NCI-H1048 (cell line): ENCODE results near the gene KRTAP4-11.
"Not testable (repeated sequence)": the region's sequence is repeated elsewhere in the genome, so short reads cannot be mapped to it uniquely, and the experiment has no call there.

ENCODE experiments used
- DNase-seq: peaks from one replicate; lab custom pipeline; 2025; lab: John Stamatoyannopoulos, UW

KRTAP4-11 gene

DNA sequence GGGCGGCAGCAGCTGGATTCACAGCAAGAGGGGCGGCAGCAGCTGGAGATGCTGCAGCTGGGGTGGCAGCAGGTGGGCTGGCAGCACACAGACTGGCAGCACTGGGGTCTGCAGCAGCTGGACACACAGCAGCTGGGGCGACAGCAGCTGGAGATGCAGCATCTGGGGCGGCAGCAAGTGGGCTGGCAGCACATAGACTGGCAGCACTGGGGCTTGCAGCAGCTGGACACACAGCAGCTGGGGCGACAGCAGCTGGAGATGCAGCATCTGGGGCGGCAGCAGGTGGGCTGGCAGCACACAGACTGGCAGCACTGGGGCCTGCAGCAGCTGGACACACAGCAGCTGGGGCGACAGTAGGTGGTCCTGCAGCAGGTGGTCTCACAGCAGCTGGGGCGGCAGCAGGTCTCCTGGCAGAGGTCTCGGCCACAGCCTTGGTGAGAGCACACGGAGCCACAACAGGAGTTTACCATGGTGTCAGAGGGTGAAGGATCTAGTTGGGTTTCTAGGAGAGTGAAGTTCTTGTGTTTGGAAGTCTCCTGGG lies at the start of gene KRTAP4-11:
KRTAP4-11 (minus strand) TSS at position 528 of the 541 bp plus-strand sequence; CDS start at position 470, 58 bp downstream.
- not testable (repeated sequence) for DNase-seq

DNA sequence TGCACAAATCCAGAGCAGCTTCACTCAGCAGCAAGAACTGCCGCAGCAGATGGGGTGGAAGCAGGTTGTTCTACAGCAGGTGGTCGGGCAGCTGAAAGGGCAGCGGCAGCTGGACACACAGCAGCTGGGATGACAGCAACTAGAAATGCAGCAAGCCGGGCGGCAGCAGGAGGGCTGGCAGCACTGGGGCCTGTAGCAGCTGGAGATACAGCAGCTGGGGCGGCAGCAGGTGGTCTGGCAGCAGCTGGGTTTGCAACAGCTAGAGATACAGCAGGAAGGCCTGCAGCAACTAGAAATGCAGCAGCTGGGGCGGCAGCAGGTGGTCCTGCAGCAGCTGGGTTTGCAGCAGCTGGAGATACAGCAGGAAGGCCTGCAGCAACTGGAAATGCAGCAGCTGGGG lies 49.4 kb upstream of the KRTAP4-11 start:
- DNase-seq: no peak

DNA sequence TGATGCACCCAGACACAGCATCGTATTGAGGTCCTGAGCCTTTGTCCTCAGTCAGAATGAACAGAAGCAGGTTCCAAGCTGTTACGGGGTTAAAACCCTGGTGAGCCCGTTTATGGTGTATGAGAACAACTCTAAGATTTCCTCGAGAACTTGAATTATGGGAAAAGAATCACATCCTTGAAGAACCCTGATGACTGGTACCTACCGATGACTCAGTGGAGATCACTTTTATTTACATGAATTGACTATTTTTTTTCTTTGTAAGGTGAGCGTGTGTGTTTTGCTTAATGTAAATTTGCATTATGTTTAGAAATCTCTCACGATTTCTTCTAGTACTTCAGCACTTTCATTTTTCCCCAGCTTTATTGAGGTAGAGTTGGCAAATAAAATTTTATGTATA lies 45.7 kb upstream of the KRTAP4-11 start:
- DNase-seq: no peak

DNA sequence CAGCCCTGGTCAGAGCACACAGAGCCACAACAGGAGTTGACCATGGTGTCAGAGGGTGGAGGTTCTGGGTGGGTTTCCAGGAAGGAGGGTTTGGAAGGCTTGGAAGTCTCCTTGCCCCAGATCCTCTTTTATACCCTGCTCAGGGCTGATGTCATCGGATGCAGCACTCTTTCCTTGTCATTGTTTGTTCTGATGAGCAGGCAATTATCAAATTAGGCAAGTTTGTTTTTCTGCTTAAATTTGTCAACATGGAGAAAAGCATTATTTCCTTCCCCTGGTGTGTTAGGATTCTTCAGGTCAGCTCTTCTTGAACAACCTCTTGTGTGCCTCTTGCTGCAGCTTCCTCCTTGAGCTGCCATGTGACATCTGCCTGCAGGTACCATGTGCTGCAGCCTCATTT lies 42.5 kb upstream of the KRTAP4-11 start, which contains the start of gene KRTAP4-4:
KRTAP4-4 (minus strand) TSS at position 101 of the 400 bp plus-strand sequence; CDS start at position 44, 57 bp downstream.
- no peak for DNase-seq

DNA sequence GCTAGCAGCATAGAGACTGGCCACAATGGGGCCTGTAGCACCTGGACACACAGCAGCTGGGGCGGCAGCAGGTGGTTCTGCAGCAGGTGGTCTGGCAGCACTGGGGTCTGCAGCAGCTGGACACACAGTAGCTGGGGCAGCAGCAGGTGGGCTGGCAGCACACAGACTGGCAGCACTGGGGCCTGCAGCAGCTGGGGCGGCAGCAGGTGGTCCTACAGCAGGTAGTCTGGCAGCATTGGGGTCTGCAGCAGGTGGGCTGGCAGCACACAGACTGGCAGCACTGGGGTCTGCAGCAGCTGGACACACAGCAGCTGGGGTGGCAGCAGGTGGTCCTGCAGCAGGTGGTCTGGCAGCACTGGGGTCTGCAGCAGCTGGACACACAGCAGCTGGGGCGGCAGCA lies 42.0 kb upstream of the KRTAP4-11 start:
- not testable (repeated sequence) for DNase-seq

- DNase-seq: no peak
Measured at GRCh38 chr17:41153856-41154255, 35.7 kb upstream of the KRTAP4-11 start.

DNA sequence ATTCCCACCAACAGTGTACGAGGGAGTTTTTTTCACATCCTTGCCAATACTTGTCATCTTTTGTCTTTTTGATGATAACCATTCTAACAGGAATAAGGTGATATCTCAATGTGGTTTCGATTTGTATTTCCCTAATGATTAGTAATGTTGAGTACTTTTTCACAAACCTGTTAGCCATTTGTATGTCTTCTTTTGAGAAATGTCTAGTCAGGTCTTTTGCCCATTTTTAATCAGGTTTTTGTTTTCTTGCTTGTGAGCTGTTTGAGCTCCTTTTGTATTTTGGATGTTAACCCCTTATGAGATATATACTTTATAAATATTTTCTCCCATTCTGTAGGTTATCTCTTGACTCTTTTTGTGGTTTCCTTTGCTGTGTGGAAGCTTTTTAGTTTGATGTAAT lies 33.4 kb upstream of the KRTAP4-11 start:
- no peak for DNase-seq

DNA sequence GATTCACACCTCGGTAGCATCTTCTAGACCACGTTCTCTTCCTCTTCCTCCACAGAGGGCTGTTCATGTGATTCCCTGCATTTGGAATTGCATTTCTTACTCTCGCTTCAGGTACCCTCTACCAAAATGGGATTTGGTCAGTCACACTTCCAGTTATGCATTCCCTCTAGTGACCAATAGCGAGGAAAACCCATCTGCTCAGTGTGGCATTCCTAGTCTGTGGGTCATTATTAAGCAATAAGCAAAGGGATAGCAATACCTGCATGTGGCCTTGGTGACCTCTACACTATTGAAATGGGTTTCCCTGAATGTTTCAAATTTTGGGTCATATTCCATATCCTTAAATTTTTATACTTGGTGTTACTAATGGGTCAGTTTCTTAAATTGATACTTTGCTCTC lies 31.9 kb upstream of the KRTAP4-11 start:
- DNase-seq: no peak

- DNase-seq: no peak
Measured at GRCh38 chr17:41149652-41149985, 31.4 kb upstream of the KRTAP4-11 start, which contains the start of gene KRTAP4-5. TSS of gene KRTAP4-5 (minus strand) at chr17:41149825. CDS start at chr17:41149767, 58 bp downstream.

DNA sequence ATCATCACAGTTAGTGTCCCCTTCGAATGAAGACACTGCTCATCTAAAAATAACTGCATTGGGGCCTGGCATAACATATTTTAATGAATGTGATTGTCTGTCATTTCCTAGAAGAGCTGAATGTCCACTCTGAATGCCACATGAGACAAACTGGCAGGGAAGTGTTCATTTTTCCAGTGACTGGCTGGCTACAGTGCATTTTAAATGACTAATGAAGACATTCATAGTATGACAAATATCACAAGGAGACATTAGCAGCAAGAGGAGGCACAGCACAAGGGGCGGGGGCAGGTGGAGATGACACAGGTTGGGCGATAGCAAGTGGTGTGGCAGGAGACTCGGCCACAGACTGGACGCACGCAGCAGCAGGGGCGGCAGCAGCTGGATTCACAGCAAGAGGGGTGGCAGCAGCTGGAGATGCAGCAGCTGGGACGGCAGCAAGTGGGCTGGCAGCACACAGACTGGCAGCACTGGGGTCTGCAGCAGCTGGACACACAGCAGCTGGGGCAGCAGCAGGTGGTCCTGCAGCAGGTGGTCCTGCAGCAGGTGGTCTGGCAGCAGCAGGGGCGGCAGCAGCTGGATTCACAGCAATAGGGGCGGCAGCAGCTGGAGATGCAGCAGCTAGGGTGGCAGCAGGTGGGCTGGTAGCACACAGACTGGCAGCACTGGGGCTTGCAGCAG lies 30.9 kb upstream of the KRTAP4-11 start:
- not testable (repeated sequence) for DNase-seq

DNA sequence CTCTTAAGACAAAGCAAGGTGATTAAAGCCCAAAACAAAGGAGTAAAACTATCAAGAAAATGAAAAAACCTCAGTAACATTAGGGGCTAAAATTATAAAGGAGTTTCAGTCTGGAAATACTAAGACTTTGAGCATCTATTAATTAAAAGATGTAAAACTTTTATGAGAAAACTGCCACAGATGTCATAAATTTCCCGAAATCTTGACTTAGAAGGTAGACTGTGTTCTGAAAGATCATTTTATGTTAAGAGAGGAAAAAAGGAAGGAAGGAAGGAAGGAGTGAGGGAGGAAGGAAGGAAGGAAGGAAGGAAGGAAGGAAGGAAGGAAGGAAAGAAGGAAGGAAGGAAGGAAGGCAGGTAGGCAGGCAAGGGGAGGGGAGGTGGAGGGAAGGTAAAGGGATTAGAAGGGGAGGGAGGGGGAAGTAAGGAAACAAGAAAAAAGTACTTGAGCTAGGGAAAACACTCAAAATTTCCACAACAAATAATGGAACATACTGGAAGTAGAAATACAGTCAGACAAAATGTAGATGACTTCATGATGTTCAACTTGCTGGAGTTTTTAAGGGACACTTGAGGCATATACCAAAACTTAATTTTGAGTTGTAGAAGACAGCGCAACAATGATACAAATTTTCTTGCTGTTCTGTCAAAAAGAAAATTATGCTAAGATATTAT lies 29.5 kb upstream of the KRTAP4-11 start:
- DNase-seq: no peak

DNA sequence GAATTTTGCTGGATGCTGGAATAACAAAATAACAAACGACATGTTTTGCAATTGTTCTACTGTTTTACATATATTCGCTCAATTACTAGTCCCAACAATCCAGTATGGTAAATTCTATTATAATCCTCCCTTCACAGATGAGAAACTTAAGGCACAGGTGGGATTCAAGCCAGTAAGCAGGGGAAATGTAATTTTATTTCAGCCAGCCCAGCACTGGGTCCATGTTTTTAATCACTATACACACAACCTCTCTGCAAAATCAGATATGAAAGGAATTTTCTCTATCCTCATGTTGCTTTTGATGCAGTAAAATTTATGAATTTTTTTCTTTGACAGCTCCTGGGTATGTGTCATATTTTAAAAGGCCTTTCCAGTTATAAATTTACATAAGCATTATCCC lies 27.1 kb upstream of the KRTAP4-11 start:
- no peak for DNase-seq

DNA sequence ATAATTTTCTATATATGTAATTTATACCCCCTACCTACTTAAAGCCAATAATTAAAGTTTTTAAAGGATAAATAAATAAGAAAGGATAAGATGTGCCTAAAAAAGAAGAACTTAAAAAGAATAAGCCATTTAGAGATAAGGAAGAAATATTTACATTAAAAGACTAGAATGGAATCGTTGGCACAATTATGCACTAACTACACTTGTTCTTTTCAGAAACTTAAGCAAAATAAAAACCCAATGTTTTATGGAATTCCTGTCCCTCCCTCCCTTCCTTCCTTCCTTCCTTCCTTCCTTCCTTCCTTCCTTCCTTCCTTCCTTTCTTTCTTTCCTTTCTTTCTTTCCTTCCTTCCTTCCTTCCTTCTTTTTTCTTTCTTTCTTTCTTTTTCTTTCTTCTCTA lies 26.7 kb upstream of the KRTAP4-11 start:
- DNase-seq: no peak

DNA sequence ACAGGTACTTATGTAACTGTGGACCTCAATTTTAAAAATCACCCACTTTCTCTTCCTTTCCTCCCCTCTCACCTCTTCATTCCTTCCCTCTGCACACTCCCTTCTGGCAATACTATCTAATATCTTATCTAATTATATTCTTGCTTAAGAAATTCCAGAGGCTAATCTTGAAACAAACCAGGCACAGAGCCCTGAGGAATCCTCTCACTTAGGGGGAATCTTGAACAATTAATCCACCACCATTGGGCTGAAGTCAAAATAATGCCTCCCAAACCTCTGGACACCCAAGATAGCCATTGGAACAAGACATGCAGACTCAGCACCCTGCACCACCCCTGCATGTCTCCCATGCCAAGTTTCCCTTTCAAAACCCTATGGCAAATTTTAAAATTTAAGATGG lies 23.2 kb upstream of the KRTAP4-11 start:
- DNase-seq: no peak

DNA sequence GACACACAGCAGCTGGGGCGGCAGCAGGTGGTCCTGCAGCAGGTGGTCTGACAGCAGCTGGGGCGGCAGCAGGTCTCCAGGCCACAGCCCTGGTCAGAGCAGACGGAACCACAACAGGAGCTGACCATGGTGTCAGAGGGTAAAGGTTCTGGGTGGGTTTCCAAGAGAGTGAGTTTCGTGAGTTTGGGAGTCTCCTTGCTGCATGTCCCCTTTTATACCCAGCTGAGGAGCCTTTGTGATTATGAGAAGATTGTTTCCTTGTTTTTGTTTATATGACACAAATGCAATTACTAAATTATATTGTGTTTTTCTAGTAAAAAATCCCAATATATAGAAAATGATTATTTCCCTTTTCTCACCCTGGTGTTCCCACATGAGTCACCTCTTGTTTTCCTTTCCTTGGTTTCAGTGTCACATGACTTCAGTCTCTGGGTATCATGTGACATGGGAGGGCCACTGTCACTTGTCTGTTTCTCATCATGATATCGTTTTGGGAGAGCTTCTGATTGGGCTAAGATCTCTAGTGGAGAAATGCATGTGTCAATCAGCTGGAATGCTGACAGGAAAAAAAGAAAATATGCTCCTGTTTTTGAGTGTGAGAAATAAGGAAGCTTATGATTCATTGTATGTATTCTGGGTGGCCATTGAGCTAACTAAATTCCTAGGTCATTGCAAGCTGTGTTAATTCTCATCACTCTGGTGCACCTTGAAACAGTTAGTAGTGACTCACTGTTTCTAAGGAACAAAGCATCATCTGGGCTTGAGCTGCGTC lies 22.4 kb upstream of the KRTAP4-11 start, which contains the start of gene KRTAP4-6:
KRTAP4-6 (minus strand) TSS at position 185 of the 772 bp plus-strand sequence; CDS start at position 128, 57 bp downstream.
- no peak for DNase-seq

DNA sequence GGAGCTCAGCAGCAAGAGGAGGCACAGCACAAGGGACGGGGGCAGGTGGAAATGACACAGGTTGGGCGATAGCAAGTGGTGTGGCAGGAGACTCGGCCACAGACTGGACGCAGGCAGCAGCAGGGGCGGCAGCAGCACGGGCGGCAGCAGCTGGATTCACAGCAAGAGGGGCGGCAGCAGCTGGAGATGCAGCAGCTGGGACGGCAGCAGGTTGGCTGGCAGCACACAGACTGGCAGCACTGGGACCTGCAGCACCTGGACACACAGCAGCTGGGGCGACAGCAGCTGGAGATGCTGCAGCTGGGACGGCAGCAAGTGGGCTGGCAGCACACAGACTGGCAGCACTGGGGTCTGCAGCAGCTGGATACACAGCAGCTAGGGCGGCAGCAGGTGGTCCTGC lies 21.7 kb upstream of the KRTAP4-11 start:
- not testable (repeated sequence) for DNase-seq

DNA sequence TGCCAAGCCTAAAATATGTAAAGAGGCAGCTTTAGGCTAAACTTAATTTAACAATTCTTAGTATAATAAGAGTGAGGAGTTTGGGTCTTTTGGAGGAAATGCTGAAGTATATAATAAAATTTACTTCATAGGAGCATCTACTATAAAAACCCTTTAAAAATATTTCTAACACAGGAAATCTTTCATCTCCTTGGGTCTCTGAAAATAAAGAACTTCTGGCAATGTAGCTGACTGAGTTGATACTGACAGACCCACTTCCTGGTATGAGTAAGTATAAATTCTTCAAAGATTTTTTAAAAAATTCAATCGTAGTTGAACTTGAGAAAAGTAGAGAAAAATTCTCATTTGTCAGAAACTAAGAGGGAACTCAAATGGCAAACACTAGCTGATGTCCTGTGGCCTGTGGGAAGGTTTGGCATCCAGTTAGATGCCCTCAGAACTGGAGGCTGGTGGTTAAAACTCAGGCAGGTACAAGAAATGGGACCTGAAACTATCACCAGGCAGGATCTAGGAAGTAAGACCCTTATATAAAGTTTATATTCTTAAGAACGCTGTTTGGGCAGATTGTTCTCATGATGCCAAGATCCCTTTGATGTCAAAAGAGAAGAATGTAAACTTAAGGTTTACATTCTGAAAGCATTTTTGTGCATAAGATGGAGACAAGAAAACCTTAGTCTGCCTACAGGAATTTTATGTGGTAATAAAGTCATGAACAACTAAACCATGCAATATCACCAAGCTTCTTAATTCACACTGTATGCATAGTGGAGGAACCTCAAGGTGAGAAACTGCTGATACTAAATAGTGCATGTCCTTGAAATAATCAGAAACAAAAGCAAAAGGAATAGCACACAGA lies 15.9 kb upstream of the KRTAP4-11 start:
- no peak for DNase-seq

DNA sequence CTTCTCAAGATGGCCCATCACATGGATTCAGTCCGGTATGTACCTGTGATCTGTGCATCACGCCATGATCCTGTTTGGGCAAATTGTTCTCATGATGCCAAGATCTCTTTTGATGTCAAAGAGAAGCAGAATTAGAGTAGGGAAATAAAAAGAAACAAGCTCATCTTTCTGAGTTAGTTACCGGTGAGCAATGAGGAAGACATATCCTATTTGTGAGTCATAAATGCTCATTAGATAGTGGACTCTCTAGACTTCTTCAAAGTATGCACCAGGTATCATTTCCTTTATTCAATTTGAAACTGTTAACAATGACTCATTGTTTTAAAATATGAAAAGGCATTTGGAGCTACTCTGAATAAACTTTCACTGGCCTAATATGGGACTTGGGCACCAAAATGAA lies 13.8 kb upstream of the KRTAP4-11 start:
- DNase-seq: no peak

DNA sequence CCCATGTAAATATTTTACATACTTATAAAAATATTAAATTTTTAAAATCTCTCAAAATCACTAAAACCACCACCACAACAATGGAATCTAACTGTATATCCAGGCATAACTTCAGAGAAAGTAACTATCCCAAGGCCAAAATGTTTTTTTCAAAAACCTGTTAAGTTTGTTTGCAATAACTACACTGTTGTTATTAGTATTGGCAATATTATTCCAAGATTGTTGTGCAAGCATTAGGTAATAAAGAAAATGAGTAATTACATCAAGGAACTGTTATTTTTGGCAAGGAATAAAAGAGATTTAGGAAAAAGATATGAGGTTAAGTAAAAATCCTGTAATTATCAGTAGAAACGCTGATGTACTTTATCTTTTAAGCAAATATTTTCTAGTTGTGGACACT lies 9.2 kb upstream of the KRTAP4-11 start:
- no peak for DNase-seq

- DNase-seq: no peak
Measured at GRCh38 chr17:41126412-41126811, 8.2 kb upstream of the KRTAP4-11 start.

- no peak for DNase-seq
Measured at GRCh38 chr17:41125064-41125463, 6.9 kb upstream of the KRTAP4-11 start.
